ENCODE measurements around the gene RBBP7.

DNA sequence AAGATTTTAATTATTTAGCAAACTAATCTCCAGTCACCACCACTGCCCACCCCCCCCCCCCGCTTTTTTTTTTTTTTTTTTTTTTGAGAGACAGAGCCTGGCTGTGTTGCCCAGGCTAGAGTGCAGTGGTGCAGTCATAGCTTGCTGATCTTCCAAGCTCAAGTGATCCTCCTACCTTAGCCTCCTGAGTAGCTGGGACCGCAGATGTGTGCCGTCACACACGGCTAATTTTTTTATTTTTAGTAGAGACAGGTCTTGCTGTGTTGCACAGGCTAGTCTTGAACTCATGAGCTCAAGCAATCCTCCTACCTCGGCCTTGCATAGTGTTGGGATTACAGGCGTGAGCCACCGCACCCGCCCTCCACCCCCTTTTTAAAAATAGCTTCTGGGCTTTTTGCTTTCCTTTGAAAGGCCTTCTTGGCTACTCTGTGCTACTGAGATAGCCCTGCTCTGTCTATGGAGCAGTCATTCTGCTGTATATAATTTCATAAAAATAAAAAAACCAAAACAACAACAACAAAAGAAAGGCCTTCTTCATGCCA, 65.2 kb downstream of the RBBP7 start:
- no peak for TF ChIP-seq EZH2phosphoT487 (IDR thresholded peaks at IDR 0.05; ENCODE audit: borderline replicate concordance)
- TF ChIP-seq, protein P1, sequence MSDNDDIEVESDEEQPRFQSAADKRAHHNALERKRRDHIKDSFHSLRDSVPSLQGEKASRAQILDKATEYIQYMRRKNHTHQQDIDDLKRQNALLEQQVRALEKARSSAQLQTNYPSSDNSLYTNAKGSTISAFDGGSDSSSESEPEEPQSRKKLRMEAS (IDR thresholded peaks at IDR 0.05) = no peak
- no peak for TF ChIP-seq SRF (IDR thresholded peaks at IDR 0.05; ENCODE audit: low read depth)
- no peak for TF ChIP-seq POLR2AphosphoS5 (IDR thresholded peaks at IDR 0.05; ENCODE audit: low read depth, low read length)
- no peak for TF ChIP-seq POLR2A (IDR thresholded peaks at IDR 0.05; ENCODE audit: borderline replicate concordance, extremely low read depth, insufficient read depth, insufficient read length)

All from HCT116 (cell line).